HG02885 (cell line): ENCODE measurements around the gene UBA1.
"Not testable (repeated sequence)": the region's sequence is repeated elsewhere in the genome, so short reads cannot be mapped to it uniquely, and the experiment has no call there.

Experiments used
- ATAC-seq: cut with Tn5 transposase; IDR thresholded peaks from one replicate; pipeline ENCODE4 v1.9.1; 2021; ENCODE audit warnings: mild to moderate bottlenecking; ENCODE audit not compliant: unreplicated experiment, poor library complexity

The UBA1 gene

DNA sequence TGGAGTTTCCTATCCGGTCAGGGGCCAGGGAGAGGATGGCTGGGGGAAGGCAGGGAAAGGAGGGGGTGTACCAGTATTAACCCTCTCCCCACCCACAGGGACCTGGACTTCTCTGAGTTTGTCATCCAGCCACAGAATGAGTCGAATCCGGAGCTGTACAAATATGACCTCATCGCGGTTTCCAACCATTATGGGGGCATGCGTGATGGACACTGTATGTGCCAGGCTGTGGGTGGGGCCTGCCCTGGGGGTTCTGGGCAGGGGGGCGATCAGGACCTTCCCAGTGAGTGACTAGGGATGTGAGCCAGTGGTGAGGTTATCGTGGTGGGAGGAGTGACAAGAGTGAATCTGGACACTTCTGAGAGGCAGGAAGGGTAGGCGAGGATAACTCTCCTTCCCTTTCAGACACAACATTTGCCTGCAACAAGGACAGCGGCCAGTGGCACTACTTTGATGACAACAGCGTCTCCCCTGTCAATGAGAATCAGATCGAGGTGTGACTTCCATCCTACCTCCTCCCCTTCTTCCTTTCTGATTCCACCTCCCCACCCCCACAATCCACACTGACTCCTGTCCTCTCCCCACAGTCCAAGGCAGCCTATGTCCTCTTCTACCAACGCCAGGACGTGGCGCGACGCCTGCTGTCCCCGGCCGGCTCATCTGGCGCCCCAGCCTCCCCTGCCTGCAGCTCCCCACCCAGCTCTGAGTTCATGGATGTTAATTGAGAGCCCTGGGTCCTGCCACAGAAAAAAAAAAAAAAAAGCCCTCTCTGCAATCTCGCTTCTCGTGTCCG, 53.8 kb downstream of the UBA1 start:
- no peak for ATAC-seq

DNA sequence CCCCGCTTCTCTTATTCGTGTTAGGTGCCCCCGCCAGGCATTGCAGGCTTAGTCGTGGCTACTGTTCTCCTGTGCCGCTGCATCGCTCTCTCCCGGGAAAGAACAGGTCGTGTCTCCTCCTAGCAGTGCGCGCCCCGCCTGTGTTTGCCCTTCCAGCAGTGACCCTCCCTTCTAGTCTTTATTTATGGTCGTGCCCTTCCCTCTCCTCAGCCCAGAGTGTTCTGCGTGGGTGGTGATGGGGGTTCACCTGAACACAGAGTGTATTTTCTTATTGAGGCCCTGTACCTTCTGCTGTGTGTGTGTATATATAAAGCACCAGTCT, 54.3 kb downstream of the UBA1 start:
- ATAC-seq, result no peak

DNA sequence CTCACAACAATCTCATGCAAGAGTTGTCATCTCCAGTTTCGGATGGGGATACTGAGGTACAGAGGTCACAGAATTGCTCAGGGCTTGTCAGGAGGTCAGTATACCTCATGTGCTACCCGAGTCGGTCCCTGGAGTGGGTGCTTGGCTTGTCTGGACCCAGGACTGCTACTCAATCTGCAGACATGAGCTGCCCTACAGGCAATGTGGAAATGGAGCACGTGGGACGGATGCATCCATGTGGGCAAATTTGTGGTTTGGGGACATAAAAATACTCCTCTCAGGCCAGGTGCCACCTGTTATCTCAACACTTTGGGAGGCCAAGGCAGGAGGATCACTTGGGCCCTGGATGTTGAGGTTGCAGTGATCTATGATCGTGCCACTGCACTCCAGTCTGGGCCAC, 54.9 kb downstream of the UBA1 start:
- no peak for ATAC-seq

- no peak for ATAC-seq
These were observed 56.4 kb downstream of the UBA1 start for GRCh38 chrX:47250017-47250347.

GRCh38 chrX:47257620-47258019, 64.0 kb downstream of the UBA1 start:
- ATAC-seq, result not testable (repeated sequence)
